HG03196 (cell line): ENCODE measurements around the gene FAAP20.
"Not testable (repeated sequence)": the region's sequence is repeated elsewhere in the genome, so short reads cannot be mapped to it uniquely, and the experiment has no call there.

ENCODE experiments used
- ATAC-seq: cut with Tn5 transposase; IDR thresholded peaks from one replicate; pipeline ENCODE4 v1.9.1; 2021; ENCODE audit not compliant: unreplicated experiment

The FAAP20 gene

GRCh38 chr1:2163205-2163604 is 31.4 kb downstream of the FAAP20 start:
- ATAC-seq = no peak

DNA sequence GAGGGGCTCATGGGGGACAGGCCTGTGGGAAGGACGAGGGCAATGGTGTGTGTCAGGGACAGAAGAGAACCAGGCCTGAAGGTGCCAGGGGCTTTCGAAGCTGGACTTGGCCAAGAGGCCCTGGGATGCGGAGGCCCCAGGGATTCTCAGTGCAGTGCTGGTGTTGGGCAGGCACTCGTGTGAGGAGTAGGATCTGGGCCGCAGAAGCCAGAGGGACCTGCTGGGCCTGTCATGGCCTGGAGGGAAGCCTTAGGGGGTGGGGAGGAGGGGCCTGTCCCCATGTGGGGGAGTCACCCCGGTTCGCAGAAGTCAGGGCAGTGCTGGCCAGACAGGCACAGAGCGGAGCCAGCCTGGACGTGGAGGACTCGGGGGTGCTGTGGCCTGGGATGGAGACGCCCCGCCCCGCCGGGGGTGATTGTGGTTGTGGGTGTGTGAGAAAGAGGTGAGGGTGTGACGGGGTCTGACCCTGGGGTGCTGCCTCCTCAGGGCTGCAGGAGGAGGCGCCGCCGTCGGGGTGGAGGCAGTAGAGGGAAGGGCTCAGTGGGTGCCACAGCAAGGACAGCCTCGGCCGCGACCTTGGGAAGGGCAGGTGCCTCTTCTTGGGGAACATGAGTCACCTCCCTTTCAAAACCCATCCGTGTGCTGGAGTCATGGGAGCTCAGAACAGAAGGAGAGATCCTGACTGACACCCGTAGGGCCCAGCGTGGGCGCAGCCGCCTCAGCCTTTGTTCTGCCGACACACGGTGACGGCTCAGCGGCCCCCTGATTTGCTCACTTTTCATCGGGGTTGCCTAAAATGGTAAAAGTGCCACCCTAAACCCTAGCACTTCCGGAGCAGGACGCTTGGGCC is 33.9 kb downstream of the FAAP20 start:
- ATAC-seq = no peak

- no peak for ATAC-seq
Measured at GRCh38 chr1:2159124-2159523, 35.4 kb downstream of the FAAP20 start.

DNA sequence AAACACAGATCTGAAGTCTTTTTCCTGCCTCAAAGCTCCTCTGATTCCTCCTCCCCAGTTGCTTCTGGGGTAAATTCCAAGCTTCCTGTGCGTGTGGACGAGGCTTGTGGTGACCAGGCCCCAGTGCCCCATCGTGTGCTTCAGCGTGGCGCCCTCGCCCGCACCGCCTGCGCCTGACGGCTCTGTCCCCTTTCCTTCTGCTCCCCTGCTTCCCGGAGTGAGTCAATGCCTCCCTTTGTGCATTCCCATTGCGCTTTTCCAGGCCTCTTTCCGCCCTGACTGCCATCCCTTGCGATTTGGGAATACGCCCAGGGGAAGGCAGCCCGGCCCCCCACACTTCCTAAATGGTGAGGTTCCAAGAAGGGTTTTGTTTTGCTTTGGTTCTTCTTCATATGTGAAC is 36.3 kb downstream of the FAAP20 start:
- ATAC-seq = no peak

GRCh38 chr1:2157856-2158255 is 36.7 kb downstream of the FAAP20 start:
- no peak for ATAC-seq

DNA sequence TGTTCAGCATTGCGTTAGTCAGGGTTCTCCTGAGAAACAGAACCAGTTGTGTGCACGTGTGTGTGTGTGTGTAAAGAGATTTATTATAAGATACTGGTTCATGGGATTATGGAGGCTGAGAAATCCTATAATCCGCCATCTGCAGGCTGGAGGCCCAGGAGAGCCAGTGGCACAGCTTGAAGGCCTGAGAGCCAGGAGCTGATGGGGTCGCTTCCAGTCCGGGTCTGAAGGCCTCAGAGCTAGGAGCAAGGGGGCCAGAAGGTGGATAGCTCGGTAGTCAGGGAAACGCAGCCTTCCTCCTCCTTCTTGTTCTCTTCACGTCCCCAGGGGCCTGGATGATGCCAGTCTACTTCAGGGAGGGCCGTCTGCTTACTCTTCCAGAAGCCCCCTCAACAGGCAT is 37.7 kb downstream of the FAAP20 start:
- no peak for ATAC-seq

DNA sequence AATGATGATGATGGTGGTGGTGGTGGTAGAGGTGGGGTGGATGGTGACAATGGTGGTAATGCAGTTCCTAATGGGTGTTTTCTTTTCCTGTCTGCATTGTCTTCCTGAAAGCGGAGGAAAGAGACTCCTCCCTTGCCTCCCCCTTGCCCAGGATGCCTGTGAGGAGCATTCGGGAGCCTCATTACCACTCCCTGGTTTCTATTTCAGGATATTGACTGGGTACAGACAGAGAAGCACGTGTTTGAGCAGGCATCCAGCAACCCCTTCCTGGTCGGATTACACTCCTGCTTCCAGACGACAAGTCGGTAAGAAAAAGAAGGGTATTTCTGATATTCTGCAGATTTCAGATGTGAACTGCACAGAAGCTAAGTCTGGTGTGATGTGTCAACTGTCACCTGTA is 38.8 kb downstream of the FAAP20 start:
- ATAC-seq = no peak

DNA sequence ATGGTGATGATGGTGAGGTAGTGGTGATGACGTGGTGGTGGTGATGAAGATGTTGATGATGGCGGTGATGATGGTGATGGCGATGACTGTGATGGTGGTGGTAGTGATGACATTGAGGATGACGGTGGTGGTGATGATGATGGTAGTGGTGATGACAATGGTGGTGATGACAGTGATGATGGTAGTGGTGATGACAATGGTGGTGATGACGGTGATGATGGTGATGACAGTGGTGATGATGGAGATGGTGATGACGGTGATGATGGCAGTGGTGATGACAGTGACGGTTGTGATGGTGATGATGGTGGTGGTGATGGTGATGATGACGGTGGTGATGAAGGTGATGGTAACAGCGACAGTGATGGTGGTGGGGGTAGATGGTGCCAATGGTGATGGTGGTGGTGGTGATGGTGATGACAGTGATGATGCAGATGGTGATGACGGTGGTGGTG is 39.4 kb downstream of the FAAP20 start:
- ATAC-seq = no peak

- no peak for ATAC-seq
Measured at GRCh38 chr1:2154022-2154421, 40.5 kb downstream of the FAAP20 start.

- no peak for ATAC-seq
Measured at GRCh38 chr1:2152954-2153353, 41.6 kb downstream of the FAAP20 start.

DNA sequence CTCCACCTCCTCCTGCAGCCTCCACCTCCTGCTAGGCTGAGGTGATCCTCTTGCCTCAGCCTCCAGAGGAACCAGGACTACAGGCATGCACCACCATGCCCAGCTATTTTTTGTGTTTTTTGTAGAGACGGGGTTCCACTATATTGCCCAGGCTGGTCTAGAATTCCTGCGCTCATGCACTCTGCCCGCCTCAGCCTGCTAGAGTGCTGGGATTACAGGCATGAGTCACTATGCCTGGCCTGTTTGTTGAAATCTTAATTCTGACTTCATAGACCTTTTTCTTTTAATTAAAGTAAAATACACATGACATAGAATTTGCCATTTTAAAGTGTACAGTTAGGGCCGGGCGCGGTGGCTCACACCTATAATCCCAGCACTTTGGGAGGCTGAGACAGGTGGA is 42.7 kb downstream of the FAAP20 start:
- ATAC-seq = no peak

DNA sequence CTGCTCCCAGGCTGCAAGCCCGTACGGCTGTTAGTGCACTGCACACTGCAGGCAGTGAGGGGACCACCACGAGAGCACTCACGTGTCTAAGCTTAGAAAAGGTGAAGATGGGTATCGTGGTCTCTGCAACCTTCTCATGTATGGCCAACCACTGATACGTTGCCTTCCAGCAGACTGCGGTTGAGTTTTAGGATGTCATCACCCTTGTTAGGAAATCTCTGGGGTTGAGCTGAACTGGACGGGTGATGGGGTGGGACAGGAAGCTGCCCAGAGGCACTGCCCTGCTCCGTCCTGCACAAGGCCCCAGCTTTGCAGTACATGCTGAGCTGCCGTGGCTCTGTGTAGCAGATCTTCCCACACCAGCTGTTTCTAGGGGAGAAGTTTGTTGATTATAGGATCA is 43.3 kb downstream of the FAAP20 start:
- no peak for ATAC-seq

GRCh38 chr1:2150801-2151200 is 43.8 kb downstream of the FAAP20 start:
- no peak for ATAC-seq

- no peak for ATAC-seq
Measured at GRCh38 chr1:2148691-2149090, 45.9 kb downstream of the FAAP20 start.

DNA sequence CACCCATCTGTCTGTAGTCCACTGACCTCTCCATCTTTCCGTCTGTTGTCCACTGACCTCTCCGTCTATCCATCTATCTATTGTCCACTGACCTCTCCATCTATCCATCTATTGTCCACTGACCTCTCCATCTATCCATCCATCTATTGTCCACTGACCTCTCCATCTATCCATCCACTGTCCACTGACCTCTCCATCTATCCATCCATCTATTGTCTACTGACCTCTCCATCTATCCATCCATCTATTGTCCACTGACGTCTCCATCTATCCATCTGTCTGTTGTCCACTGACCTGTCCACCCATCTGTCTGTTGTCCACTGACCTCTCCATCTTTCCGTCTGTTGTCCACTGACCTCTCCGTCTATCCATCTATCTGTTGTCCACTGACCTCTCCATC is 46.7 kb downstream of the FAAP20 start:
- ATAC-seq = not testable (repeated sequence)

DNA sequence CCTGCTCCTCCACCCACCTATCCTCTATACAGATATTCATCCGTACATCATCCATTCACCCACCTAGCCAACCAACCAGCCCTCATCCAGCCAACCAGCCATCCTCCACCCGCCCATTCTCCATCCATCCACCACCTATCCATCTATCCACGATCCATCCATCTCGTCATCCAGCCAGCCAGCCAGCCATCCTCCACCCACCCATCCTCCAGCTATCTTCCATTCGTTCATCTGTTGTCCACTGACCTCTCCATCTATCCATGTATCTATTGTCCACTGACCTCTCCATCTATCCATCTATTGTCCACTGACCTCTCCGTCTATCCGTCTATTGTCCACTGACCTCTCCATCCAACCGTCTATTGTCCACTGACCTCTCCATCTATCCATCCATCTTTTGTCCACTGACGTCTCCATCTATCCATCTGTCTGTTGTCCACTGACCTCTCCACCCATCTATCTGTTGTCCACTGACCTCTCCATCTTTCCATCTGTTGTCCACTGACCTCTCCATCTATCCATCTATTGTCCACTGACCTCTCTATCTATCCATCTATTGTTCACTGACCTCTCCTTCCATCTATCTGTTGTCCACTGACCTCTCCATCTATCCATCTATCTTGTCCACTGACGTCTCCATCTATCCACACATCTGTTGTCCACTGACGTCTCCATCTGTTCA is 47.6 kb downstream of the FAAP20 start:
- no peak for ATAC-seq

GRCh38 chr1:2145946-2146835 is 48.4 kb downstream of the FAAP20 start:
- ATAC-seq = no peak

DNA sequence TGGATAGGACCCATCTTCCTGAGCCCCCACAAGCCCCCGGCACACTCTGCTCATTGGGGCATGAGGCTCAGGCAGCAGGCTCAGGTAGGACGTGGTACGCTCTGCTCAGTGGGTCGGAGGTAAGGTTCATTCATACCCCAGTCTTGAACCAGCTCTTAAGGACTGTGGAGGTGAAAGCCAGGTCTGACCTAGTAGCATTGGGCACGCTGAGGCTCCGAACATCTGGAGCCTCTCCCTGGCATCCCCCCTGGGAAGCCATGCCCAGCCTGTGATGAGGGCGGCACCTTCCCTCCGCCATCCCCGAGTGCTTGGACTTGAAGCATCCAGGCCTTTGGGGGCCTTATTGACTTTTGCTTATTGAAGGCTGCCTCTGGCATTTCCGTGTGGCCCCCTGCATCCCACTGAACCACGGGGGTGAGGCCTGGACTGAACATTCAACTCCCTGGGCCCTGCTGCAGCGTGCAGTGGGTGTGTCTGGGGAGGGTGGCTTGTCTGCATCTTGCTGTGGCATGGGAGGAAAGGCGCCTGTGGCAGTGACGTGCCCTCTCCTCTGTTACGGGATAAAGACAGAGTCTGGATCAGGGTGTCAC is 50.0 kb downstream of the FAAP20 start:
- no peak for ATAC-seq

DNA sequence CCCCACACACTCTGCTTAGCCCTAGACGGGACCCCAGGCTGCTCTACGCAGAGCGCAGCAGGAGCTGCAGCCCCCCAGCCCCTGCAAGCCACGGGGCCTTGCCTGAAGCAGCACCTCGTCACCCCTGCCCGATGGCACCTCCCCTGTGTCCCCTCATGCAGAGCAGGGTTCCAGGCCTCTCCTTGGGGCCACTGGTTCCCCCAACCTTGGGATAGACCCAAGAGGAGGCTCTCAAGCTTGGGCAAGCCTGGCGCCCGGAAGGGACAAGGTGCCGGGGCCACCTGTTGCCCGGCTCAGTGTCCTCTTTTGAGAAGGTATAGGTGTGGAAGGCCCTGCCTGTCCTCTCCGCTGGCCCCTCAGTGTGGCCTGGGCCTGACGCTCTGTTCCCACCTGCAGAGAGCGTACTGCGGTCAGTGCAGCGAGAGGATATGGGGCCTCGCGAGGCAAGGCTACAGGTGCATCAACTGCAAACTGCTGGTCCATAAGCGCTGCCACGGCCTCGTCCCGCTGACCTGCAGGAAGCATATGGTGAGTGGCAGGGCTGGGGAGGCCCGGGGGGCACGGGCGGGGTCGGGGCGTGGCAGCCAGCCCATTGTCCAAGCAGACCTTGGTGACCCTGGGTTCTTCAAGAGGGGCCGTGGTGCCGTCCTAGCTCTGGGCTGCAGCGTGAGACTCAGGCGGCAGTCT is 50.6 kb downstream of the FAAP20 start:
- ATAC-seq = no peak

DNA sequence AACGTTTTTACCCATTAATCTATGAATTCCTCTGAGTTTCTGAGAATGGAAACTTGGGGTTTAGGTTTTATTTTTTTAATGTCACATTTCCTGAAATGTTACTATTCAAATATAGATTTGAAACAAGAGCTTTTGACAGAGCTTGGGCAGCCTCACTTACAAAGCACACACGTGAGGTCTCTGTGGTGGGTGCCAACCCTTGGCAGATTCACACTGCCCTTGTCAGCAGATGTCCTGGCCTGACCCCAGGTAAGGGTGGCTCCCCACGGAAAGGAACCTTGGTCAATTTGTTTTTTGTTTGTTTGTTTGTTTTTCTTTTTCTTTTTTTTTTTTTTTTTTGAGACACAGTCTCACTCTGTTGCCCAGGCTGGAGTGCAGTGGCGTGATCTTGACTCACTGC is 53.5 kb downstream of the FAAP20 start:
- ATAC-seq = no peak
